Heart right ventricle (tissue), 16 donors: Measurements from ENCODE around the gene HIRA. TPM values are rescaled to one million over a fixed set of nuclear protein-coding genes. Genes with fewer than 3 reads are reported as not detected.

Experiments
- ATAC-seq, 8 donors: fragments of 200-7000 bp; cut with Tn5 transposase; one replicate each; pipeline ENCODE4 v1.9.1; 2020; ENCODE audit warnings: mild to moderate bottlenecking in 8 of 8, moderate library complexity in 8 of 8, moderate number of reproducible peaks in 1 of 8
- DNase-seq, 2 donors: peaks; one replicate each; pipeline ENCODE4 v3.0.0-alpha.2; 2020
- H3K27ac ChIP-seq, 10 donors: fragments of 200-600 bp; sonication (generic) in 2 of 10; one replicate each; pipeline versions ENCODE4 v1.5.0 to v1.8.0; 2020 to 2022; ENCODE audit warnings: mild to moderate bottlenecking in 3 of 10
- H3K27me3 ChIP-seq, 7 donors: fragments of 200-600 bp; one replicate each; pipeline ENCODE4 v1.8.0; 2021 to 2022; ENCODE audit warnings: mild to moderate bottlenecking in 2 of 7
- H3K36me3 ChIP-seq, 9 donors: fragments of 200-600 bp; sonication (generic) in 1 of 9; one replicate each; pipeline versions ENCODE4 v1.5.0 to v1.8.0; 2020 to 2022; ENCODE audit warnings: mild to moderate bottlenecking in 2 of 9
- H3K4me1 ChIP-seq, 9 donors: fragments of 200-600 bp; sonication (generic) in 1 of 9; one replicate each; pipeline versions ENCODE4 v1.5.0 to v1.8.0; 2020 to 2022; ENCODE audit warnings: mild to moderate bottlenecking in 4 of 9
- H3K4me3 ChIP-seq, 10 donors: fragments of 200-600 bp; sonication (generic) in 2 of 10; one replicate each; pipeline versions ENCODE4 v1.5.0 to v1.8.0; 2020 to 2022; ENCODE audit warnings: mild to moderate bottlenecking in 7 of 10, moderate library complexity in 2 of 10
- H3K9me3 ChIP-seq, 11 donors: fragments of 200-600 bp in 10 of 11; sonication (generic) in 2 of 11; one replicate each; pipeline versions ENCODE4 v1.5.0 to v1.8.0; 2013 to 2022; ENCODE audit warnings: mild to moderate bottlenecking in 2 of 11, control low read depth in 1 of 11, moderate library complexity in 1 of 11
- CTCF ChIP-seq, 9 donors: fragments of 200-600 bp; sonication (generic) in 2 of 9; IDR thresholded peaks; one replicate each; pipeline versions ENCODE4 v1.5.0 to v1.8.0; 2021 to 2022; ENCODE audit warnings: antibody characterized with exemption in 9 of 9, mild to moderate bottlenecking in 5 of 9, moderate library complexity in 1 of 9
- whole genome bisulfite sequencing, 2 donors: extraction: QIAGEN DNeasy Blood & Tissue Kit; methylation state at CpG; one replicate each; pipeline ENCODE4 v1.1.7; 2013; ENCODE audit warnings: inconsistent platforms in 1 of 2; 5-methylcytosine and 5-hydroxymethylcytosine counted together
- intact Hi-C, 10 donors: fragments of 100-400 bp; cut with DNase I; formaldehyde crosslinking; loops; one replicate each; pipeline versions ENCODE4 v1.11.1 to v1.14.2; 2022
- polyA plus RNA-seq, 2 donors: library from polyadenylated mRNA; stranded (reverse); fragments of 200-250 nt; gene quantifications; one replicate each; pipeline ENCODE4 v1.2.3, GENCODE V29; 2013
- total RNA-seq, 10 donors: library from RNA; stranded (reverse); fragmentation: NEBNext Ultra II Directional in 3 of 10; extraction: Animal tissue kit (Norgen Biotek cat#: 25700) in 3 of 10; gene quantifications; one replicate each; pipeline versions ENCODE4 v1.2.1 to v1.2.4, GENCODE V29; 2021 to 2023
- donor health status: Arrhythmogenic right ventricular cardiomyopathy.
- donor health status: ischemic (EF 13 %, LVEDD 7.1; RV severe dilation, severe dysfunction).
- donor health status: healthy with polysubstance abuse.
- donor health status: DM: no; HTN: yes; CAD: no.
- donor health status: DM: no; HTN: no; CAD: no.
- donor health status: ischemic (EF 25% LVEDD 6.9; RV normal size, moderate dysfunction).
- donor health status: ischemic (EF 25% LVEDD 5.7; RV mildly dilated, moderate dysfunction).
- donor health status: healthy.
- donor health status: DM: yes; HTN: yes; CAD: no.
- donor health status: Ischemic cardiomyopathy.
- donor health status: ischemic (EF 35%, LVEDD 5.7; RV mildly dilated, moderate dysfunction).
- donor health status: nonischemic (EF 11% LVEDD 7.7; RV severe dilation, severe dysfunction).
- donor health status: DM: yes; HTN: yes; CAD: no.
- donor health status: PGD.
- donor health status: ischemic (EF 29% LVEDD 5.4; RV normal size, mild dysfunction).
- donor health status: nonischemic (EF 23%, LVEDD 6.1; RV moderate dilation, normal function).

Gene HIRA
- total and polyA plus RNA-seq, 12 donors = 3.1 to 23.2 (median 17.5) TPM

GRCh38 chr22:19466848-19467752 is 35.6 kb upstream of the HIRA start:
- Histone ChIP-seq H3K27ac (no peak overlapping the region), H3K27me3 (no peaks in the 10 kb centered on the region), H3K4me3 (no peak overlapping the region), H3K4me1 (no peaks in the 10 kb centered on the region), H3K36me3 (peaks cover 10 to 100% (median 76%) of the 10 kb centered on the region in 9 donors), H3K9me3 (no peaks in the 10 kb centered on the region)
- DNase-seq (no peak), ATAC-seq (no peak)
- 94% methylated on average over 9 of the region's 9 CpGs for WGBS, 2 donors
- intact Hi-C loops = loop anchor here in 1 of 10 donors (10.0 kb wide), 1 partner anchor 82 kb away; no protein-coding TSS in a partner anchor
- TF ChIP-seq CTCF (IDR thresholded peaks at IDR 0.05) = no peak

DNA sequence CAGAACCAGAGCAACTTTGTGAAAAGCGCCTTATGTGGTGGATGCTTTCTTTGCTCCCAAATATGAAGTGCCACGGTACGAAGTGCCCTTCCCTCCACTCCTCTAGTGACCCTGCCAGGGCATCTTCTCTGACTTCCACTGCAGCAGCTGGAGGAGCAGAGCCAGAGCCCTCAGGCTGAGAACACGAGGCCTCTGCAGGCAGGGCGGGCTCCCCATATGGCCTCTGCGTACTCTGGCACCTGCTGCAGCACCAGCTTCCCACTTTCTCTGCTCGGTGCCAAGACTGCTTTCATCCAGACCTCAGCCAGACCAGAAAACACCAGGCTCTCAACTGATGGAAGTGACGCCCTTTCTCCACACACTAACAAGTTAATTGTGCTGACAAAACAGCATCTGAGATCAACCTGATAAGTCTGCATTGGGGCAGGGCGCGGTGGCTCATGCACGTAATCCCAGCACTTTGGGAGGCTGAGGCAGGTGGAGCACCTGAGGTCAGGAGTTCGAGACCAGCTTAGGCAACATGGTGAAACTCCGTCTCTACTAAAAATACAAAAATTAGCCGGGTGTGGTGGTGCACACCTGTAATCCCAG is 34.7 kb upstream of the HIRA start:
- ATAC-seq = no peak
- intact Hi-C loops = loop anchor here in 1 of 10 donors (10.0 kb wide), 1 partner anchor 81 kb away; no protein-coding TSS in a partner anchor
- WGBS, 2 donors = 89 to 95% methylated on average over 14 of the region's 14 CpGs

GRCh38 chr22:19464975-19465374 is 33.4 kb upstream of the HIRA start:
- intact Hi-C loops = loop anchor here in 1 of 10 donors (10.0 kb wide), 1 partner anchor 80 kb away; no protein-coding TSS in a partner anchor
- no peaks in the 10 kb centered on the region for H3K27me3 ChIP-seq
- H3K36me3 ChIP-seq = peaks cover 10 to 100% (median 61%) of the 10 kb centered on the region in 9 donors
- 88 to 91% methylated on average over 4 of the region's 4 CpGs for WGBS, 2 donors
- H3K4me3 ChIP-seq = no peak overlapping the region
- H3K9me3 ChIP-seq = no peaks in the 10 kb centered on the region
- ATAC-seq = no peak
- no peak overlapping the region for H3K27ac ChIP-seq
- DNase-seq = no peak
- TF ChIP-seq CTCF (IDR thresholded peaks at IDR 0.05) = no peak
- no peaks in the 10 kb centered on the region for H3K4me1 ChIP-seq

More for the DNA sequence above, 34.7 kb upstream of the HIRA start:
- no peaks in the 10 kb centered on the region for H3K27me3 ChIP-seq
- no peak overlapping the region for H3K4me3 ChIP-seq
- TF ChIP-seq CTCF (IDR thresholded peaks at IDR 0.05) = no peak
- no peaks in the 10 kb centered on the region for H3K4me1 ChIP-seq
- peaks cover 10 to 100% (median 70%) of the 10 kb centered on the region in 9 donors for H3K36me3 ChIP-seq
- no peak overlapping the region for H3K27ac ChIP-seq
- H3K9me3 ChIP-seq = no peaks in the 10 kb centered on the region
- no peak for DNase-seq

GRCh38 chr22:19464546-19464945 is 33.0 kb upstream of the HIRA start:
- no peak for ATAC-seq
- 71 to 79% methylated on average over 1 of the region's 1 CpG for WGBS, 2 donors
- H3K27me3 ChIP-seq = no peaks in the 10 kb centered on the region

More at GRCh38 chr22:19464546-19464945, 33.0 kb upstream of the HIRA start:
- Histone ChIP-seq H3K4me3 (no peak overlapping the region), H3K4me1 (no peaks in the 10 kb centered on the region), H3K27ac (no peak overlapping the region), H3K36me3 (peaks cover 10 to 100% (median 59%) of the 10 kb centered on the region in 9 donors), H3K9me3 (no peaks in the 10 kb centered on the region)
- TF ChIP-seq CTCF (IDR thresholded peaks at IDR 0.05) = no peak
- intact Hi-C loops = loop anchor here in 1 of 10 donors (10.0 kb wide), 1 partner anchor 80 kb away; no protein-coding TSS in a partner anchor
- no peak for DNase-seq
